Vagina (tissue), 2 donors: Measurements from ENCODE around the gene TCEAL9.
"Not testable (repeated sequence)": the region's sequence is repeated elsewhere in the genome, so short reads cannot be mapped to it uniquely, and the experiment has no call there.

Experiments used
- CTCF ChIP-seq, 3 experiments: fragments of 450-650 bp in 2 of 3; fragments of 200-600 bp in 1 of 3; sonication (generic) in 1 of 3; IDR thresholded peaks; one replicate each; pipeline ENCODE4 v1.5.1; 2017 to 2019; ENCODE audit warnings: antibody characterized with exemption in 3 of 3, mild to moderate bottlenecking in 2 of 3, moderate library complexity in 2 of 3
- POLR2A ChIP-seq, 2 donors: fragments of 450-650 bp; IDR thresholded peaks; one replicate each; pipeline ENCODE4 v1.6.1; 2017; ENCODE audit warnings: antibody characterized with exemption in 2 of 2, mild to moderate bottlenecking in 2 of 2, moderate library complexity in 2 of 2

DNA sequence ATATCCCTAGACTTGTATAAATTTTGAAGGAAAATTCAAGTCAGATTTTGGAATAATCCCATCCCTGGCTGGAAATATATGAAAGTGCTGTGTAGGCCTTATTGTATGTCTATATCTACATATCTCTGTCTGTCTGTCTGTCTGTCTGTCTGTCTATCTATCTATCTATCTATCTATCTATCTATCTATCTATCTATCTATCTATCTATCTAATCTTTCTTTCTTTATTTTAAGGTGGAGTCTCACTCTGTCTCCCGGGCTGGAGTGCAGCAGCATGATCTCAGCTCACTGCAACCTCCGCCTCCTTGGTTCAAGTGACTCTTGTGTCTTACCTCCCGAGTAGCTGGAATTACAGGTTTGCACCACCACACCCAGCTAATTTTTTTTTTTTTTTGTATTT, 3.3 kb downstream of the TCEAL9 start:
- TF ChIP-seq CTCF, POLR2A (IDR thresholded peaks at IDR 0.05): not testable (repeated sequence)
